Panc1 (cell line): ENCODE results near the gene CEACAM18.

Experiments
- POLR2AphosphoS5 ChIP-seq: IDR thresholded peaks from 2 replicates; pipeline ENCODE4 v1.6.1; 2012; ENCODE audit warnings: mild to moderate bottlenecking, low read depth, low read length, moderate library complexity
- REST ChIP-seq, 2 experiments: IDR thresholded peaks; 2 replicates each; pipeline ENCODE4 v1.6.1; 2011 to 2012; ENCODE audit warnings: low read depth in 2 of 2, control low read depth in 1 of 2, low read length in 1 of 2, mild to moderate bottlenecking in 1 of 2, moderate library complexity in 1 of 2; ENCODE audit not compliant: insufficient read depth in 1 of 2
- SIN3A ChIP-seq: IDR thresholded peaks from 2 replicates; pipeline ENCODE4 v1.6.1; 2012; ENCODE audit warnings: low read depth, mild to moderate bottlenecking, low read length, moderate library complexity, borderline replicate concordance; ENCODE audit not compliant: insufficient read depth
- TCF7L2 ChIP-seq: IDR thresholded peaks from 2 replicates; pipeline ENCODE4 v1.6.1; 2011; ENCODE audit warnings: mild to moderate bottlenecking, low read depth, low read length, inconsistent platforms
- TF ChIP-seq, protein P1 (sequence below): fragments of 450-650 bp; IDR thresholded peaks from 2 replicates; pipeline ENCODE4 v1.5.1; 2017; ENCODE audit warnings: mild to moderate bottlenecking

- TF ChIP-seq POLR2AphosphoS5: no peak
- TF ChIP-seq, protein P1, sequence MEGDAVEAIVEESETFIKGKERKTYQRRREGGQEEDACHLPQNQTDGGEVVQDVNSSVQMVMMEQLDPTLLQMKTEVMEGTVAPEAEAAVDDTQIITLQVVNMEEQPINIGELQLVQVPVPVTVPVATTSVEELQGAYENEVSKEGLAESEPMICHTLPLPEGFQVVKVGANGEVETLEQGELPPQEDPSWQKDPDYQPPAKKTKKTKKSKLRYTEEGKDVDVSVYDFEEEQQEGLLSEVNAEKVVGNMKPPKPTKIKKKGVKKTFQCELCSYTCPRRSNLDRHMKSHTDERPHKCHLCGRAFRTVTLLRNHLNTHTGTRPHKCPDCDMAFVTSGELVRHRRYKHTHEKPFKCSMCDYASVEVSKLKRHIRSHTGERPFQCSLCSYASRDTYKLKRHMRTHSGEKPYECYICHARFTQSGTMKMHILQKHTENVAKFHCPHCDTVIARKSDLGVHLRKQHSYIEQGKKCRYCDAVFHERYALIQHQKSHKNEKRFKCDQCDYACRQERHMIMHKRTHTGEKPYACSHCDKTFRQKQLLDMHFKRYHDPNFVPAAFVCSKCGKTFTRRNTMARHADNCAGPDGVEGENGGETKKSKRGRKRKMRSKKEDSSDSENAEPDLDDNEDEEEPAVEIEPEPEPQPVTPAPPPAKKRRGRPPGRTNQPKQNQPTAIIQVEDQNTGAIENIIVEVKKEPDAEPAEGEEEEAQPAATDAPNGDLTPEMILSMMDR: no peak
- no peak for TF ChIP-seq SIN3A
- no peak for TF ChIP-seq TCF7L2
- no peak for TF ChIP-seq REST (IDR thresholded peaks at IDR 0.05; ENCODE audit: insufficient read depth in 1 of 2, low read depth in 2 of 2, low read length in 1 of 2)
Observed at GRCh38 chr19:51521357-51521756, 43.0 kb downstream of the CEACAM18 start.
